GM12875 (cell line): Measurements from ENCODE around the gene ARID3B.

Source experiments
- H3K4me3 ChIP-seq: one replicate; pipeline ENCODE4 v1.5.1; 2011; ENCODE audit warnings: low read depth, low read length, control low read depth
- TF ChIP-seq, protein P1 (sequence below): IDR thresholded peaks from 2 replicates; pipeline ENCODE4 v1.5.1; 2011; ENCODE audit warnings: low read depth, mild to moderate bottlenecking, control low read depth, inconsistent platforms, low read length, moderate library complexity, borderline replicate concordance; ENCODE audit not compliant: insufficient read depth

The ARID3B gene

DNA sequence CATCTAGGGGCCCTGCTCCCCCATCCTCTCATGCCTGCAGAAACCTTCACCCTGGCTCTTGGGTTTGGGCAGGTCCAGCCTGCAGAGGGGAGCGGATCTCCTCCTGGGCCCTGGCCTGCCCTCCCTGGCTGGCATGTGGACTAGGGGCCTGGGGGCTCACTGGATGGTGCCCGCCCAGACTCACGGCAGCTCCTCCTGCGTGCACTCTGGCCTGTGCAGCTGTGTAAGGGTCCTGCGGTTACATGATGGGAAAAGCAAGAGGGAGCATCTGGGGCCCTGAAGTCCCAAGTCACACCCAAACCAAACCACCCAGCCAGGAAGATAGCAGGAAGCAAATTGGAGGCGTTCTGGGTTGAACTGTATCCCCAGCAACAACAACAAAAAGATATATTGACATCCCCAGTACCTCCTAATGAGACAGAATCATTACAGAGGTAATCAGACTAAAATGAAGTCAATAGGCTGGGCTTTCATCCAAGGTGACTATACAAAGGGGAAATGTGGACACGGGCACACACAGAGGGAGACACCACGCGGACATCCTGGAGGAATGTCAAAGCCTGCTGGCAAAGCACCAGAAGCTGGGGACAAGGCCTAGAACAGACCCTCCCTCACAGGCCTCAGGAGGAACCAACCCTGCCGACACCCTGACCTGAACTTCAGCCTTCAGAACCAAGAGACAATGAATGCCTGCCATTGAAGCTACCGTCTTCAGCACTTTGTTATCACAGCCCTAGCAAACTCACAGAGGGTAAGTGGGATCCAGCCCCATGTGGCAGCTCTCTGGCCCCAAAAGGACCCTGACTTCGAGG lies 64.2 kb downstream of the ARID3B start:
- TF ChIP-seq, protein P1, sequence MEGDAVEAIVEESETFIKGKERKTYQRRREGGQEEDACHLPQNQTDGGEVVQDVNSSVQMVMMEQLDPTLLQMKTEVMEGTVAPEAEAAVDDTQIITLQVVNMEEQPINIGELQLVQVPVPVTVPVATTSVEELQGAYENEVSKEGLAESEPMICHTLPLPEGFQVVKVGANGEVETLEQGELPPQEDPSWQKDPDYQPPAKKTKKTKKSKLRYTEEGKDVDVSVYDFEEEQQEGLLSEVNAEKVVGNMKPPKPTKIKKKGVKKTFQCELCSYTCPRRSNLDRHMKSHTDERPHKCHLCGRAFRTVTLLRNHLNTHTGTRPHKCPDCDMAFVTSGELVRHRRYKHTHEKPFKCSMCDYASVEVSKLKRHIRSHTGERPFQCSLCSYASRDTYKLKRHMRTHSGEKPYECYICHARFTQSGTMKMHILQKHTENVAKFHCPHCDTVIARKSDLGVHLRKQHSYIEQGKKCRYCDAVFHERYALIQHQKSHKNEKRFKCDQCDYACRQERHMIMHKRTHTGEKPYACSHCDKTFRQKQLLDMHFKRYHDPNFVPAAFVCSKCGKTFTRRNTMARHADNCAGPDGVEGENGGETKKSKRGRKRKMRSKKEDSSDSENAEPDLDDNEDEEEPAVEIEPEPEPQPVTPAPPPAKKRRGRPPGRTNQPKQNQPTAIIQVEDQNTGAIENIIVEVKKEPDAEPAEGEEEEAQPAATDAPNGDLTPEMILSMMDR, result no peak

DNA sequence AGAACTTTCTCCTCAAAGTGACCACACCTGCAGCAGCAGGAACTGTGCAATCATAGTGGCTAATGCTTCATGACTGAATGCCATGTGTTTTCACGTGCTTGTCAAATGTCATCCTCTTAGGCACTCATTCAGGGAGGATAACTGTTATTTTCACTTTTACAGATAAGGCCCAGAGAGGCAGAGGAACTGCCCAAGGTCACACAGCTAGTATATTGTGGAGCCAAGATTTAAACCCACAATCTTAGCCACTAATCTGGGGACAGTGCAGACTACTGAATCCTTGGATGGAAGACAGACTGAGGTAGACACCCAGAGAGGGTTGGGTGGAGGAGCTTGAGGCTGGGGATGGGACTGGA lies 64.8 kb downstream of the ARID3B start:
- no peak overlapping the region for H3K4me3 ChIP-seq
- TF ChIP-seq, protein P1, result no peak

More for the DNA sequence above, 64.2 kb downstream of the ARID3B start:
- H3K4me3 ChIP-seq, result no peak overlapping the region

DNA sequence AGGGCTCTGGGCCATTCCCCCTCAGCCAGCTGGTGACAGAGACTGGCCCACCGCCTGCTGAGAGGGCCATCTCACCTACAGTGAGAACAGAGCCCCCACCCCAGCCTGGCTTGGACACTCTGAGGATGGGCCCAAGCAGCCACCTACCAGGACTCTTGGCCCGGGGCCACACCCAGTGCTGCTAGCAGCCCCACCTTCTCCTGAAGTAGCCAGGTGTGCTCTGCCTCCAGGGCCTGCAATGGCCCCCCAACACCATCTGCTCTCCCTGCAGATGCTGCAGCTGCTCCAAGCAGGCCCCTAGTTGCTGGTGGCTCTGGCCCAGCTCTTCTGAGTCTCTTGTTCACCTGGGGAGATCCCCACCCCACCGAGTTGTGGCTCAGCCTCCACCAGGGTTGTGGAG lies 67.8 kb downstream of the ARID3B start:
- TF ChIP-seq, protein P1, result no peak
- no peak overlapping the region for H3K4me3 ChIP-seq

DNA sequence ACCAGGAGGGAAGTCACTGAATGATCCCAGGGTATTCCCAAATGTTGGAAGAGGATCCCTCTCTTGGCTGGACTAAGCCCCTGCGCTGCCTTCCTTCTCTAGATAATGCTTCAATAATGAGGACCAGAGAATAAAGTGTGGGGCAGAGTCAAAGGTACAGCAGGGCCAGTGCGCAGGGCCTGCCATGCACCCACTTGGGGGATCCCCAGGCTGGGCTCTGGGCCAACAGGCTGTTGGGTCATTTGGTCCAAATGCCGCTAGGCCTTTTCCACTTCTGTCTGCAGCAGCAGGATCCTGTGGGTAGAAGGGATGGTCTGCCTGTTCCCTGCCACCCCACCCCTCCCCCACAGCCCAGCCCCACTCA lies 68.9 kb downstream of the ARID3B start:
- no peak overlapping the region for H3K4me3 ChIP-seq
- TF ChIP-seq, protein P1, result no peak

DNA sequence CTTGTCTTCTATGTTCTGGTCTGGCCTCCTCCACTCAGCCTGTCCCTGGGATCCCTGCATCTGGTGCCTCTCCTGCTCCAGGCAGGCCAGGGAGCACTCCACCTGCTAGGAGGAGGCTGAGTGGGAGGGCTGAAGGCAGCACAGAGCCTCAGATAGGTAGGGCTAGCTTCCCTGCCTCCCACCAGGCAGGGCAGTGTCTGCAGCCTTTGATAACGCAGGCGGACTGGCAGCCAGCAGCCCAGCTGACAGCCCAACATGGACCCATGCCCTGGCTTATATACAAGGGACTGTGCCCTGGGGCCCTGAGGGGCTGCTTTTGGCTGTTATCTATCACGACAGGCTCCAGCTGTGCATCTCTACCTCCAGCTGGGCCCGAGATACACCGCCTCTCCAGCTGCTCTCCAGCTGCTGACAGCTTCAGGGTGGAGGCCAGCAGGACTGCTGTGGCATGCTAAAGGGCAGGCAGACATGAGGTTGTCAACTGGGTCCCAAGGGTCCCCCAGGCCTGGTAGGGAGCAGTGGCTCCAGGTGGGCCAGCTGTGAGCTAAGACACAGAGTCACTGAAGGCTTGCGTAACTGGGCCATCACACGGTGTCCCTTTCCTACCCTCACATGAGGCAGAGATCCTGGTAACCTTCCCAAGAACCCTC lies 69.4 kb downstream of the ARID3B start:
- TF ChIP-seq, protein P1, result no peak
- no peak overlapping the region for H3K4me3 ChIP-seq

DNA sequence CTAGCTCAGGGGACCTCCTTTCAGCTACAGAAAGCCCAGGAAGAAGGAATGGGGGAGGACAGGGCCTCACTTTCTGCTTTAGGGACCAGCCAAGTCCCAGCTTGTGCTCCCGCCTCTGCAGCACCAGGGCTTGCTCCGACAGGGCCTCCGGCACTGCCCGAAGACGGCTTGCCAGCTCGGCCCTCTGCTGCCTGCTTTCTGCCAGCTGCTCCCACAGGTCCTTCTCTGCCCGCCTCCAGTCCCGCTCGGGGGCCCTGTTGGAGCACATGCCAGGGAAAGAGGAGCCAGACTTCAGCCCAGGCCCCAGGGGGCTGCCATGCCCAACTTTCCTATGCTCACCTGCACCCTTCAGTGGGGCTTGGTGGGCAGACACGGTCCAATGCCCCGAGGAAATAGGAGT lies 70.3 kb downstream of the ARID3B start:
- TF ChIP-seq, protein P1, result no peak
- H3K4me3 ChIP-seq, result no peak overlapping the region

DNA sequence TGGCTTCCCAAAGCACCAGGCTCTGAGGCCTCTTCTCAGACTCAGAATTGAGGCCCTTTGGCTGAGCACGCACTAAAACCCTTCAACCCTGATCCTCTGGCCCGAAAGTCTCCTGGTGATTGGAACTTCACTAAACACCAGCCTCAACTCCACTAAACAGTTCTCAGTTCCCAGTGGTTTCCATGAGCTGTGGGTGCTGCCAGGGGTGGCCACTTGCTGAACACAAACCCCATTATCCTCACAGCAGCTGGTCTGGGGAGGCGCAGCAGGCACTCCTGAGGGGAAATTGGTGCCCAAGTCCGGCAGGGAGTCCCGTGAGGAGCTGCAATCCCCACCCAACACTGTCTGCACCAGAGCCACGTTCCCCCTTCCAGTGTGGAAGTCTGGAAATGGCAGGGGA lies 70.8 kb downstream of the ARID3B start:
- TF ChIP-seq, protein P1, result no peak
- no peak overlapping the region for H3K4me3 ChIP-seq
